Right renal cortex interstitium (tissue), 3 donors: Measurements from ENCODE around the gene ANKRD60. TPM values are rescaled to one million over a fixed set of nuclear protein-coding genes. Genes with fewer than 3 reads are reported as not detected.

ENCODE experiments used
- DNase-seq, 3 donors: peaks; one replicate each; pipeline ENCODE4 v3.0.0-alpha.2; 2013; ENCODE audit warnings: low read depth in 3 of 3, low spot score in 2 of 3
- polyA plus RNA-seq, 3 donors: library from polyadenylated mRNA; unstranded; fragments of 120-200 nt; gene quantifications; one replicate each; pipeline ENCODE4 v1.2.1, GENCODE V29; 2013; ENCODE audit not compliant: insufficient read length in 3 of 3

ANKRD60 gene
- polyA plus RNA-seq, 3 donors: not detected

- DNase-seq: no peak
Observed at GRCh38 chr20:58224974-58225373, 3.5 kb downstream of the ANKRD60 start.

GRCh38 chr20:58224097-58224496, 4.4 kb downstream of the ANKRD60 start:
- DNase-seq: no peak

GRCh38 chr20:58223358-58223941, 5.0 kb downstream of the ANKRD60 start:
- DNase-seq: no peak

GRCh38 chr20:58222446-58222845, 6.0 kb downstream of the ANKRD60 start:
- DNase-seq: no peak

- no peak for DNase-seq
Observed at GRCh38 chr20:58219342-58219700, 9.1 kb downstream of the ANKRD60 start.

- no peak for DNase-seq
Observed at GRCh38 chr20:58218665-58219341, 9.7 kb downstream of the ANKRD60 start.

GRCh38 chr20:58216334-58216733, 12.1 kb downstream of the ANKRD60 start:
- no peak for DNase-seq

GRCh38 chr20:58215116-58215515, 13.3 kb downstream of the ANKRD60 start:
- no peak for DNase-seq

GRCh38 chr20:58214310-58214709, 14.1 kb downstream of the ANKRD60 start:
- no peak for DNase-seq

GRCh38 chr20:58213716-58214115, 14.7 kb downstream of the ANKRD60 start:
- DNase-seq: no peak

GRCh38 chr20:58213121-58213520, 15.3 kb downstream of the ANKRD60 start:
- DNase-seq: no peak

GRCh38 chr20:58212636-58213035, 15.8 kb downstream of the ANKRD60 start:
- no peak for DNase-seq

GRCh38 chr20:58210398-58210747, 18.1 kb downstream of the ANKRD60 start:
- DNase-seq: no peak

- DNase-seq: peak in 2 of 3 donors; percentile 53
Observed at GRCh38 chr20:58209652-58210397, 18.6 kb downstream of the ANKRD60 start.

GRCh38 chr20:58208944-58209343, 19.5 kb downstream of the ANKRD60 start:
- DNase-seq: no peak

- no peak for DNase-seq
Observed at GRCh38 chr20:58205850-58206249, 22.6 kb downstream of the ANKRD60 start.

GRCh38 chr20:58202044-58202443, 26.4 kb downstream of the ANKRD60 start:
- DNase-seq: no peak

GRCh38 chr20:58201616-58202015, 26.8 kb downstream of the ANKRD60 start:
- DNase-seq: no peak

- DNase-seq: no peak
Observed at GRCh38 chr20:58199469-58199868, 29.0 kb downstream of the ANKRD60 start.

GRCh38 chr20:58198901-58199355, 29.5 kb downstream of the ANKRD60 start:
- no peak for DNase-seq

GRCh38 chr20:58198384-58198783, 30.1 kb downstream of the ANKRD60 start:
- DNase-seq: no peak

- DNase-seq: no peak
Observed at GRCh38 chr20:58197185-58197469, 31.3 kb downstream of the ANKRD60 start.
